Measurements from ENCODE around the gene UBE2I.

DNA sequence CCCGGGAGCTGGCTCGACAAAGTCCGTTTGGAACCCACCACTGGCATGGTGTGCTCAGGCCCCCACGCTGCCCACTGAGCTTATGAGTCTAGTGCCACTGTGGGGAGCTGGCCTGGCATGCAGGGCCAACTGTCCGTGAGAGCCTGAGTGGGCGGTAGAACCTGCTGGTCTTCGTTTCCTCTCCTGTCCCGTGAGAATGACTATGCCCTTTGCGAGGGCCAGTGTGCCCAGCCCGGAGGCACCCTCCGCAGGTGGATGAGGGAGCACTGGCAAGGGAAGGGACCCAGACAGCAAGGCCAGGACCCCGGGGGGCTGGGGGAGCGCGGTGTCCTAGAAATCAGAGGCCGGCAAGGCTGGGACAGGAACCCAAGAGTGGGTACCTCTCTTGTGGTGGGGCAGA lies 27.2 kb downstream of the UBE2I start:
- TF ChIP-seq CTCF (IDR thresholded peaks at IDR 0.05; ENCODE audit: low read depth, low read length, missing input control): no peak
- TF ChIP-seq, protein P1, sequence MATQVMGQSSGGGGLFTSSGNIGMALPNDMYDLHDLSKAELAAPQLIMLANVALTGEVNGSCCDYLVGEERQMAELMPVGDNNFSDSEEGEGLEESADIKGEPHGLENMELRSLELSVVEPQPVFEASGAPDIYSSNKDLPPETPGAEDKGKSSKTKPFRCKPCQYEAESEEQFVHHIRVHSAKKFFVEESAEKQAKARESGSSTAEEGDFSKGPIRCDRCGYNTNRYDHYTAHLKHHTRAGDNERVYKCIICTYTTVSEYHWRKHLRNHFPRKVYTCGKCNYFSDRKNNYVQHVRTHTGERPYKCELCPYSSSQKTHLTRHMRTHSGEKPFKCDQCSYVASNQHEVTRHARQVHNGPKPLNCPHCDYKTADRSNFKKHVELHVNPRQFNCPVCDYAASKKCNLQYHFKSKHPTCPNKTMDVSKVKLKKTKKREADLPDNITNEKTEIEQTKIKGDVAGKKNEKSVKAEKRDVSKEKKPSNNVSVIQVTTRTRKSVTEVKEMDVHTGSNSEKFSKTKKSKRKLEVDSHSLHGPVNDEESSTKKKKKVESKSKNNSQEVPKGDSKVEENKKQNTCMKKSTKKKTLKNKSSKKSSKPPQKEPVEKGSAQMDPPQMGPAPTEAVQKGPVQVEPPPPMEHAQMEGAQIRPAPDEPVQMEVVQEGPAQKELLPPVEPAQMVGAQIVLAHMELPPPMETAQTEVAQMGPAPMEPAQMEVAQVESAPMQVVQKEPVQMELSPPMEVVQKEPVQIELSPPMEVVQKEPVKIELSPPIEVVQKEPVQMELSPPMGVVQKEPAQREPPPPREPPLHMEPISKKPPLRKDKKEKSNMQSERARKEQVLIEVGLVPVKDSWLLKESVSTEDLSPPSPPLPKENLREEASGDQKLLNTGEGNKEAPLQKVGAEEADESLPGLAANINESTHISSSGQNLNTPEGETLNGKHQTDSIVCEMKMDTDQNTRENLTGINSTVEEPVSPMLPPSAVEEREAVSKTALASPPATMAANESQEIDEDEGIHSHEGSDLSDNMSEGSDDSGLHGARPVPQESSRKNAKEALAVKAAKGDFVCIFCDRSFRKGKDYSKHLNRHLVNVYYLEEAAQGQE (IDR thresholded peaks at IDR 0.05): no peak
- TF ChIP-seq MAX (IDR thresholded peaks at IDR 0.05): no peak
- no peak for TF ChIP-seq TAF1 (conservative IDR thresholded peaks at IDR 0.05)
- TF ChIP-seq FOXA1 (IDR thresholded peaks at IDR 0.05): no peak
- TF ChIP-seq ZBTB33 (IDR thresholded peaks at IDR 0.05): no peak
- TF ChIP-seq, protein P2, sequence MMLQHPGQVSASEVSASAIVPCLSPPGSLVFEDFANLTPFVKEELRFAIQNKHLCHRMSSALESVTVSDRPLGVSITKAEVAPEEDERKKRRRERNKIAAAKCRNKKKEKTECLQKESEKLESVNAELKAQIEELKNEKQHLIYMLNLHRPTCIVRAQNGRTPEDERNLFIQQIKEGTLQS (IDR thresholded peaks at IDR 0.05): no peak
- TF ChIP-seq FOXA2 (IDR thresholded peaks at IDR 0.05): no peak
- TF ChIP-seq JUND (IDR thresholded peaks at IDR 0.05): no peak
- TF ChIP-seq EGR1 (IDR thresholded peaks at IDR 0.05; ENCODE audit: low read depth in 2 of 2): no peak
- TF ChIP-seq YY1 (IDR thresholded peaks at IDR 0.05): no peak
